HL-60 (cell line): ENCODE results near the gene PLA2G6.

Experiments
- POLR2AphosphoS5 ChIP-seq: IDR thresholded peaks from 2 replicates; pipeline ENCODE4 v1.6.1; 2012; ENCODE audit warnings: low read depth
- TF ChIP-seq, protein P1 (sequence below): IDR thresholded peaks from 2 replicates; pipeline ENCODE4 v1.6.1; 2012; ENCODE audit warnings: low read depth; ENCODE audit not compliant: insufficient replicate concordance
- TF ChIP-seq, protein P2 (sequence below): IDR thresholded peaks from one replicate; pipeline ENCODE4 v1.5.1; 2011; ENCODE audit warnings: low read length, control low read depth, inconsistent platforms; ENCODE audit not compliant: insufficient read depth

DNA sequence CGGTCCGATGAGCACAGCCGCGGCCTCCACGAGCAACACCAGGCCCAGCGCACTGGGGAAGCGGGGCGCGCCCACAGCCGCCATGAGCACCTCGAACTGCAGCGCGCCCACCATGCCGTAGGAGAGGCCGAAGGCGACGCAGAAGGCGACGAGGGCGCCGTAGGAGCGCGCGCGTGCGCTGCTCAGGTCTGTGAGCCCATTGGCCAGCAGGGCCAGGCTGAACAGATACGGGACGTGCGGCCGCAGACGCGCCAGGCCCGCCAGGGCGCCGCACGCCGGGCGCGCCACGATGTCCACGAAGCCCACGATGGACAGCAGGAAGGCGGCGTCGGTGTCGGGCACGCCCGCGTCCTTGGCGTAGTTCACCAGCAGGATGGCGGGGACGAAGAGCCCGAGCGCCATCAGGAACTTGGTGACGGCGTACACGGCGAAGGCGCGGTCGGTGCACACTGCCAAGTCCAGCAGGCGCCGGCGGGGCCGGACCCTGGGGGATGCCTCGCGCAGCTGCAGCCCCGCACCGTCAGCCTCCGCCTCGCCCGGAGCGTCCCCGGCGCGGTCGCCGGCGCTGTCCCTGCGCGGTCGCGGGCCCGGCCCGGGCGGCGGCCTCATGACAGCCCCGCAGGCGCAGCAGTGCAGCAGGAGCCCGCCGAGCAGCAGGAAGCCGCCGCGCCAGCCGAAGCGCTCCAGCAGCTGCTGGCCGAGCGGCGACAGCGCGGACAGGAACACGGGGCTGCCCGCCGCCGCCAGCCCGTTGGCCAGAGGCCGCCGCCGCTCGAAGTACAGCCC is 100.6 kb downstream of the PLA2G6 start:
- TF ChIP-seq, protein P1, sequence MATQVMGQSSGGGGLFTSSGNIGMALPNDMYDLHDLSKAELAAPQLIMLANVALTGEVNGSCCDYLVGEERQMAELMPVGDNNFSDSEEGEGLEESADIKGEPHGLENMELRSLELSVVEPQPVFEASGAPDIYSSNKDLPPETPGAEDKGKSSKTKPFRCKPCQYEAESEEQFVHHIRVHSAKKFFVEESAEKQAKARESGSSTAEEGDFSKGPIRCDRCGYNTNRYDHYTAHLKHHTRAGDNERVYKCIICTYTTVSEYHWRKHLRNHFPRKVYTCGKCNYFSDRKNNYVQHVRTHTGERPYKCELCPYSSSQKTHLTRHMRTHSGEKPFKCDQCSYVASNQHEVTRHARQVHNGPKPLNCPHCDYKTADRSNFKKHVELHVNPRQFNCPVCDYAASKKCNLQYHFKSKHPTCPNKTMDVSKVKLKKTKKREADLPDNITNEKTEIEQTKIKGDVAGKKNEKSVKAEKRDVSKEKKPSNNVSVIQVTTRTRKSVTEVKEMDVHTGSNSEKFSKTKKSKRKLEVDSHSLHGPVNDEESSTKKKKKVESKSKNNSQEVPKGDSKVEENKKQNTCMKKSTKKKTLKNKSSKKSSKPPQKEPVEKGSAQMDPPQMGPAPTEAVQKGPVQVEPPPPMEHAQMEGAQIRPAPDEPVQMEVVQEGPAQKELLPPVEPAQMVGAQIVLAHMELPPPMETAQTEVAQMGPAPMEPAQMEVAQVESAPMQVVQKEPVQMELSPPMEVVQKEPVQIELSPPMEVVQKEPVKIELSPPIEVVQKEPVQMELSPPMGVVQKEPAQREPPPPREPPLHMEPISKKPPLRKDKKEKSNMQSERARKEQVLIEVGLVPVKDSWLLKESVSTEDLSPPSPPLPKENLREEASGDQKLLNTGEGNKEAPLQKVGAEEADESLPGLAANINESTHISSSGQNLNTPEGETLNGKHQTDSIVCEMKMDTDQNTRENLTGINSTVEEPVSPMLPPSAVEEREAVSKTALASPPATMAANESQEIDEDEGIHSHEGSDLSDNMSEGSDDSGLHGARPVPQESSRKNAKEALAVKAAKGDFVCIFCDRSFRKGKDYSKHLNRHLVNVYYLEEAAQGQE: no peak
- TF ChIP-seq, protein P2, sequence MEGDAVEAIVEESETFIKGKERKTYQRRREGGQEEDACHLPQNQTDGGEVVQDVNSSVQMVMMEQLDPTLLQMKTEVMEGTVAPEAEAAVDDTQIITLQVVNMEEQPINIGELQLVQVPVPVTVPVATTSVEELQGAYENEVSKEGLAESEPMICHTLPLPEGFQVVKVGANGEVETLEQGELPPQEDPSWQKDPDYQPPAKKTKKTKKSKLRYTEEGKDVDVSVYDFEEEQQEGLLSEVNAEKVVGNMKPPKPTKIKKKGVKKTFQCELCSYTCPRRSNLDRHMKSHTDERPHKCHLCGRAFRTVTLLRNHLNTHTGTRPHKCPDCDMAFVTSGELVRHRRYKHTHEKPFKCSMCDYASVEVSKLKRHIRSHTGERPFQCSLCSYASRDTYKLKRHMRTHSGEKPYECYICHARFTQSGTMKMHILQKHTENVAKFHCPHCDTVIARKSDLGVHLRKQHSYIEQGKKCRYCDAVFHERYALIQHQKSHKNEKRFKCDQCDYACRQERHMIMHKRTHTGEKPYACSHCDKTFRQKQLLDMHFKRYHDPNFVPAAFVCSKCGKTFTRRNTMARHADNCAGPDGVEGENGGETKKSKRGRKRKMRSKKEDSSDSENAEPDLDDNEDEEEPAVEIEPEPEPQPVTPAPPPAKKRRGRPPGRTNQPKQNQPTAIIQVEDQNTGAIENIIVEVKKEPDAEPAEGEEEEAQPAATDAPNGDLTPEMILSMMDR: no peak
- no peak for TF ChIP-seq POLR2AphosphoS5
